H9 (cell line): Measurements from ENCODE around the gene UBE2N. TPM values are rescaled to one million over a fixed set of nuclear protein-coding genes. Genes with fewer than 3 reads are reported as not detected.

Experiments
- DNase-seq: peaks from one replicate; pipeline ENCODE4 v3.0.0-alpha.2; 2017
- H2AFZ ChIP-seq: one replicate; pipeline ENCODE4 v1.6.1; 2013; ENCODE audit warnings: mild to moderate bottlenecking, low read length, control low read depth, moderate library complexity
- H2AK5ac ChIP-seq: 2 replicates; pipeline ENCODE4 v1.6.1; 2013; ENCODE audit warnings: low read length, control low read depth, mixed read lengths; ENCODE audit not compliant: insufficient read length
- H2BK120ac ChIP-seq: one replicate; pipeline ENCODE4 v1.6.1; 2013; ENCODE audit warnings: low read depth, mild to moderate bottlenecking, low read length, control low read depth, inconsistent platforms; ENCODE audit not compliant: poor library complexity, severe bottlenecking
- H2BK12ac ChIP-seq: 2 replicates; pipeline ENCODE4 v1.6.1; 2013; ENCODE audit warnings: low read length, control low read depth, mixed read lengths, low read depth; ENCODE audit not compliant: insufficient read length
- H2BK15ac ChIP-seq: 2 replicates; pipeline ENCODE4 v1.6.1; 2013; ENCODE audit warnings: low read depth, low read length, control low read depth
- H2BK20ac ChIP-seq: one replicate; pipeline ENCODE4 v1.6.1; 2013; ENCODE audit warnings: low read depth, mild to moderate bottlenecking, low read length, control low read depth, inconsistent platforms; ENCODE audit not compliant: poor library complexity, severe bottlenecking
- H2BK5ac ChIP-seq: 2 replicates; pipeline ENCODE4 v1.6.1; 2013; ENCODE audit warnings: low read length, control low read depth, mixed read lengths; ENCODE audit not compliant: insufficient read length
- H3K14ac ChIP-seq: 2 replicates; pipeline ENCODE4 v1.6.1; 2013; ENCODE audit warnings: low read length, control low read depth; ENCODE audit not compliant: insufficient read depth
- H3K18ac ChIP-seq: 2 replicates; pipeline ENCODE4 v1.6.1; 2013; ENCODE audit warnings: low read depth, mild to moderate bottlenecking, mixed read lengths, low read length, control low read depth; ENCODE audit not compliant: insufficient read length
- H3K23ac ChIP-seq: 2 replicates; pipeline ENCODE4 v1.6.1; 2013; ENCODE audit warnings: low read length, control low read depth, mixed read lengths, low read depth; ENCODE audit not compliant: insufficient read length
- H3K23me2 ChIP-seq: 2 replicates; pipeline ENCODE4 v1.6.1; 2013; ENCODE audit warnings: low read depth, mild to moderate bottlenecking, mixed read lengths, low read length, control low read depth; ENCODE audit not compliant: insufficient read length, poor library complexity, severe bottlenecking
- H3K27ac ChIP-seq: 2 replicates; pipeline ENCODE4 v1.5.1; 2013; ENCODE audit warnings: low read length, control low read depth, mixed read lengths, low read depth; ENCODE audit not compliant: insufficient read length
- H3K27me3 ChIP-seq: 2 replicates; pipeline ENCODE4 v1.6.1; 2013; ENCODE audit warnings: low read length, control low read depth, inconsistent platforms; ENCODE audit not compliant: insufficient read depth
- H3K4ac ChIP-seq: 2 replicates; pipeline ENCODE4 v1.6.1; 2013; ENCODE audit warnings: low read depth, mild to moderate bottlenecking, control low read depth, inconsistent platforms, low read length, moderate library complexity
- H3K4me1 ChIP-seq: 2 replicates; pipeline ENCODE4 v1.6.1; 2013; ENCODE audit warnings: low read length, control low read depth, inconsistent platforms; ENCODE audit not compliant: insufficient read depth
- H3K4me2 ChIP-seq: 2 replicates; pipeline ENCODE4 v1.6.1; 2013; ENCODE audit warnings: low read length, control low read depth, mixed read lengths; ENCODE audit not compliant: insufficient read length, insufficient read depth
- H3K56ac ChIP-seq: 2 replicates; pipeline ENCODE4 v1.6.1; 2013; ENCODE audit warnings: low read depth, mild to moderate bottlenecking, mixed read lengths, low read length, control low read depth; ENCODE audit not compliant: insufficient read length
- H3K79me1 ChIP-seq: 2 replicates; pipeline ENCODE4 v1.6.1; 2013; ENCODE audit warnings: low read depth, mild to moderate bottlenecking, moderate library complexity, low read length, control low read depth, inconsistent platforms; ENCODE audit not compliant: insufficient read depth, poor library complexity, severe bottlenecking
- H3K79me2 ChIP-seq: 2 replicates; pipeline ENCODE4 v1.6.1; 2013; ENCODE audit warnings: low read length, control low read depth, inconsistent platforms; ENCODE audit not compliant: insufficient read depth
- H3K9ac ChIP-seq: 2 replicates; pipeline ENCODE4 v1.6.1; 2013; ENCODE audit warnings: low read length, control low read depth, mixed read lengths; ENCODE audit not compliant: insufficient read length; ENCODE audit errors: extremely low read depth
- H3K9me3 ChIP-seq: one replicate; pipeline ENCODE4 v1.6.1; 2013; ENCODE audit warnings: low read depth, low read length, inconsistent platforms; ENCODE audit not compliant: control insufficient read depth
- H3T11ph ChIP-seq: one replicate; pipeline ENCODE4 v1.6.1; 2013; ENCODE audit warnings: mild to moderate bottlenecking, low read length, control low read depth, inconsistent platforms
- H4K20me1 ChIP-seq: one replicate; pipeline ENCODE4 v1.6.1; 2013; ENCODE audit not compliant: control insufficient read depth, insufficient read length, insufficient read depth
- H4K5ac ChIP-seq: 2 replicates; pipeline ENCODE4 v1.6.1; 2013; ENCODE audit warnings: low read depth, mild to moderate bottlenecking, mixed read lengths, low read length, control low read depth; ENCODE audit not compliant: insufficient read length
- H4K8ac ChIP-seq: replicated peaks from 2 replicates; pipeline ENCODE4 v1.6.1; 2013; ENCODE audit warnings: low read length, control low read depth, mixed read lengths, low read depth; ENCODE audit not compliant: insufficient read length
- H4K91ac ChIP-seq: 2 replicates; pipeline ENCODE4 v1.6.1; 2013; ENCODE audit warnings: low read depth, mild to moderate bottlenecking, moderate library complexity, mixed read lengths, low read length, control low read depth; ENCODE audit not compliant: insufficient read length
- H3K27ac Mint-ChIP-seq, 3 experiments: 2 replicates in 2 of 3; 3 replicates in 1 of 3; pipeline ENCODE4 v1.8.0; 2020 to 2021; ENCODE audit warnings: mixed read lengths in 3 of 3, mild to moderate bottlenecking in 1 of 3, moderate library complexity in 1 of 3
- H3K27me3 Mint-ChIP-seq: 2 replicates; pipeline ENCODE4 v1.8.0; 2021; ENCODE audit warnings: low read depth, mild to moderate bottlenecking, moderate library complexity, mixed read lengths
- H3K36me3 Mint-ChIP-seq, 3 experiments: 2 replicates in 2 of 3; 3 replicates in 1 of 3; pipeline ENCODE4 v1.8.0; 2020 to 2021; ENCODE audit warnings: low read depth in 3 of 3, mixed read lengths in 3 of 3; ENCODE audit not compliant: insufficient read depth in 1 of 3
- H3K4me1 Mint-ChIP-seq, 2 experiments: 2 replicates each; pipeline ENCODE4 v1.8.0; 2020; ENCODE audit warnings: mixed read lengths in 2 of 2
- H3K4me3 Mint-ChIP-seq, 2 experiments: 2 replicates in 1 of 2; 3 replicates in 1 of 2; pipeline ENCODE4 v1.8.0; 2020 to 2021; ENCODE audit warnings: mild to moderate bottlenecking in 2 of 2, mixed read lengths in 2 of 2, moderate library complexity in 1 of 2
- H3K9me3 Mint-ChIP-seq, 2 experiments: 2 replicates in 1 of 2; 3 replicates in 1 of 2; pipeline ENCODE4 v1.8.0; 2020; ENCODE audit warnings: mild to moderate bottlenecking in 2 of 2, mixed read lengths in 2 of 2, moderate library complexity in 1 of 2
- WGBS: extraction: QIAGEN DNeasy Blood & Tissue Kit; methylation state at CpG from one replicate; pipeline ENCODE4 v1.1.7; 2013; ENCODE audit warnings: missing lambda C conversion rate, low lambda C conversion rate, mixed read lengths; ENCODE audit not compliant: insufficient read length; ENCODE audit errors: extremely low coverage; 5-methylcytosine and 5-hydroxymethylcytosine counted together
- total RNA-seq: library from RNA; stranded (reverse); gene quantifications from 2 replicates; pipeline ENCODE4 v1.2.1, GENCODE V29; 2021
- TF ChIP-seq, protein P1 (sequence below): fragments of 200-600 bp; sonication (generic); conservative IDR thresholded peaks from 3 replicates; pipeline ENCODE4 v1.8.0; 2021; ENCODE audit warnings: antibody characterized with exemption, mild to moderate bottlenecking

UBE2N gene
- total RNA-seq, 1 experiment from 2014 or later: 192 TPM

DNA sequence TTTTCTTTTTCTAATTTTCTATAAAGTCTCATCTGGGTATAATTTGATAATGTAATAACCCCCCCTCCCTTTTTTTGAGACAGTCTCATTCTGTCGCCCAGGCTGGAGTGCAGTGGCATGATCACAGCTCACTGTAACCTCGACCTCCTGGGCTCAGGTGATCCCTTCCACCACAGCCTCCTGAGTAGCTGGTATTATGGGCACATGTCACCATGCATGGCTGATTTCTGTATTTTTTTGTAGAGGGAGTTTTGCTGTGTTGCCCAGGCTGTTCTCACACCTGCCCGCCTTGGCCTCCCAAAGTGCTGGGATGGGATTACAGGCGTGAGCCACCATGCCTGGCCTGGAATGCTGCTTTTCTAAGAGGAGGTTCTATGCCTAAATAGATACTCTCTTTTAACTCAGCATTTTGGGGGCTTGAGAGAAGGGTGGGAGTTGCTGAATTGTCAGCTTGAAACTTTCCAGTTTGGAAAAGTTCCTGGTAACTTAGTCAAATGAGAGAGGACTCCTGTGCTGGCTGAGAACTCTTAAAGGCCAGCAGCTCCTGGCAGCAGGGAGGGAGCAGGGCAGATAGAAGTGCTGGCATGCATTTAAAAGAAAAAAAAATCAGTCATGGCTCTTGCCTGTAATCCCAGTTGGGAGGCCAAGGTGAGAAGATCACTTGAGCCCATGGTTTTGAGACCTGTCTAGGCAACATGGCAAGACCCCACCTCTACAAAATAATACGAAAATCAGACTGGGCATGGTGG, 51.0 kb downstream of the UBE2N start:
- Mint-ChIP-seq H3K27me3 (no peaks in the 10 kb centered on the region), H3K4me3 (no peak overlapping the region; a peak in 1 of 5 replicates), H3K9me3 (no peaks in the 10 kb centered on the region), H3K4me1 (peaks cover 10 to 15% of the 10 kb centered on the region in 2 experiments; a peak in 3 of 4 replicates), H3K36me3 (peaks cover 11 to 24% (median 17%) of the 10 kb centered on the region in 3 experiments; a peak in 6 of 7 replicates), H3K27ac (peak overlapping the region; percentile 50 to 87 (median 82); a peak in 4 of 7 replicates)
- no peak overlapping the region for H4K5ac ChIP-seq
- H2AFZ ChIP-seq: no peak overlapping the region
- no peak overlapping the region for H3K9ac ChIP-seq
- no peak overlapping the region for H4K8ac ChIP-seq
- no peak for DNase-seq
- TF ChIP-seq, protein P1, sequence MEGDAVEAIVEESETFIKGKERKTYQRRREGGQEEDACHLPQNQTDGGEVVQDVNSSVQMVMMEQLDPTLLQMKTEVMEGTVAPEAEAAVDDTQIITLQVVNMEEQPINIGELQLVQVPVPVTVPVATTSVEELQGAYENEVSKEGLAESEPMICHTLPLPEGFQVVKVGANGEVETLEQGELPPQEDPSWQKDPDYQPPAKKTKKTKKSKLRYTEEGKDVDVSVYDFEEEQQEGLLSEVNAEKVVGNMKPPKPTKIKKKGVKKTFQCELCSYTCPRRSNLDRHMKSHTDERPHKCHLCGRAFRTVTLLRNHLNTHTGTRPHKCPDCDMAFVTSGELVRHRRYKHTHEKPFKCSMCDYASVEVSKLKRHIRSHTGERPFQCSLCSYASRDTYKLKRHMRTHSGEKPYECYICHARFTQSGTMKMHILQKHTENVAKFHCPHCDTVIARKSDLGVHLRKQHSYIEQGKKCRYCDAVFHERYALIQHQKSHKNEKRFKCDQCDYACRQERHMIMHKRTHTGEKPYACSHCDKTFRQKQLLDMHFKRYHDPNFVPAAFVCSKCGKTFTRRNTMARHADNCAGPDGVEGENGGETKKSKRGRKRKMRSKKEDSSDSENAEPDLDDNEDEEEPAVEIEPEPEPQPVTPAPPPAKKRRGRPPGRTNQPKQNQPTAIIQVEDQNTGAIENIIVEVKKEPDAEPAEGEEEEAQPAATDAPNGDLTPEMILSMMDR: no peak
- H2BK120ac ChIP-seq: no peak overlapping the region
- H3K23ac ChIP-seq: no peak overlapping the region
- H2BK20ac ChIP-seq: no peak overlapping the region
- no peak overlapping the region for H2BK12ac ChIP-seq
- H3K79me2 ChIP-seq: peaks cover 19% of the 10 kb centered on the region; the same call in 1 of the 2 replicates
- no peaks in the 10 kb centered on the region for H3K27me3 ChIP-seq
- no peak overlapping the region for H3K4me2 ChIP-seq
- no peaks in the 10 kb centered on the region for H3K4me1 ChIP-seq
- H3K56ac ChIP-seq: no peak overlapping the region
- H3K9me3 ChIP-seq: no peaks in the 10 kb centered on the region
- no peak overlapping the region for H3K27ac ChIP-seq
- no peaks in the 10 kb centered on the region for H3K23me2 ChIP-seq
- H2BK5ac ChIP-seq: no peak overlapping the region
- no CpG with 5 or more reads among the region's 5 CpGs for WGBS
- no peak overlapping the region for H4K91ac ChIP-seq
- no peak overlapping the region; the same call in 1 of the 2 replicates for H3K14ac ChIP-seq
- H3T11ph ChIP-seq: no peak overlapping the region
- no peak overlapping the region for H3K4ac ChIP-seq
- no peak overlapping the region for H3K18ac ChIP-seq
- peaks cover 6% of the 10 kb centered on the region for H3K79me1 ChIP-seq
- no peak overlapping the region for H2AK5ac ChIP-seq
- no peaks in the 10 kb centered on the region for H4K20me1 ChIP-seq
- H2BK15ac ChIP-seq: no peak overlapping the region
